HL-60 (cell line): ENCODE measurements around the gene GPX1.

Experiments used
- DNase-seq, 2 experiments: peaks; one replicate each; pipeline ENCODE4 v3.0.0-alpha.2; 2010 to 2020; ENCODE audit warnings: low read depth in 1 of 2, low spot score in 1 of 2
- H3K27ac ChIP-seq: fragments of 250-450 bp; sonication (Bioruptor Pico); replicated peaks from 2 replicates; pipeline ENCODE4 v1.5.1; 2020; ENCODE audit warnings: mild to moderate bottlenecking, moderate library complexity
- H3K27me3 ChIP-seq: fragments of 250-450 bp; sonication (Bioruptor Pico); 2 replicates; pipeline ENCODE4 v1.5.1; 2021; ENCODE audit warnings: mild to moderate bottlenecking, moderate library complexity; ENCODE audit not compliant: insufficient read depth, poor library complexity, severe bottlenecking
- H3K4me3 ChIP-seq: replicated peaks from 2 replicates; pipeline ENCODE4 v1.5.1; 2011; ENCODE audit warnings: mild to moderate bottlenecking, control low read depth, low read length; ENCODE audit not compliant: insufficient read depth
- CTCF ChIP-seq: IDR thresholded peaks from one replicate; pipeline ENCODE4 v1.5.1; 2011; ENCODE audit warnings: low read length, control low read depth, inconsistent platforms; ENCODE audit not compliant: insufficient read depth
- GABPA ChIP-seq: IDR thresholded peaks from 2 replicates; pipeline ENCODE4 v1.6.1; 2012; ENCODE audit warnings: low read depth
- POLR2AphosphoS5 ChIP-seq: IDR thresholded peaks from 2 replicates; pipeline ENCODE4 v1.6.1; 2012; ENCODE audit warnings: low read depth
- REST ChIP-seq: IDR thresholded peaks from 2 replicates; pipeline ENCODE4 v1.6.1; 2012; ENCODE audit warnings: low read depth; ENCODE audit not compliant: insufficient replicate concordance
- SPI1 ChIP-seq: IDR thresholded peaks from 2 replicates; pipeline ENCODE4 v1.6.1; 2012; ENCODE audit warnings: low read depth, mild to moderate bottlenecking, borderline replicate concordance

Gene GPX1

GRCh38 chr3:49341996-49342395 lies 16.2 kb downstream of the GPX1 start:
- H3K27ac ChIP-seq, result peak overlapping the region; percentile 99
- no peak overlapping the region for H3K4me3 ChIP-seq
- no peak for DNase-seq
- H3K27me3 ChIP-seq, result no peaks in the 10 kb centered on the region
- TF ChIP-seq GABPA (no peak), POLR2AphosphoS5 (no peak), SPI1 (no peak), CTCF (no peak), REST (no peak)

- TF ChIP-seq CTCF, result peak; percentile 71
- TF ChIP-seq POLR2AphosphoS5, result peak; percentile 84
- peak; percentile 63; the same call in 1 of the 2 replicates for TF ChIP-seq SPI1
- peak; percentile 41; the same call in 1 of the 2 replicates for TF ChIP-seq GABPA
- peak; percentile 51 for TF ChIP-seq REST
- Histone ChIP-seq H3K27ac (peak within 1 kb of the TSS; percentile 99), H3K27me3 (no peaks in the 10 kb centered on the region), H3K4me3 (peak within 1 kb of the TSS; percentile 89)
- DNase-seq, result peak; percentile 97
These were observed 18.0 kb downstream of the GPX1 start, which contains the start of gene USP4 for GRCh38 chr3:49339941-49340800. TSS of gene USP4 (minus strand) at chr3:49340053. CDS start at chr3:49340024, 29 bp downstream.

GRCh38 chr3:49339581-49339940 lies 18.6 kb downstream of the GPX1 start:
- Histone ChIP-seq H3K27ac (peak overlapping the region; percentile 99), H3K27me3 (no peaks in the 10 kb centered on the region), H3K4me3 (peak overlapping the region; percentile 89)
- no peak for DNase-seq
- no peak for TF ChIP-seq REST
